ENCODE results near the gene IRF2. TPM values are rescaled to one million over a fixed set of nuclear protein-coding genes. Genes with fewer than 3 reads are reported as not detected.
"Not testable (repeated sequence)": the region's sequence is repeated elsewhere in the genome, so short reads cannot be mapped to it uniquely, and the experiment has no call there.

IRF2 gene
- polyA plus RNA-seq, 10 donors = 15.4 to 19.8 (median 18.5) TPM

DNA sequence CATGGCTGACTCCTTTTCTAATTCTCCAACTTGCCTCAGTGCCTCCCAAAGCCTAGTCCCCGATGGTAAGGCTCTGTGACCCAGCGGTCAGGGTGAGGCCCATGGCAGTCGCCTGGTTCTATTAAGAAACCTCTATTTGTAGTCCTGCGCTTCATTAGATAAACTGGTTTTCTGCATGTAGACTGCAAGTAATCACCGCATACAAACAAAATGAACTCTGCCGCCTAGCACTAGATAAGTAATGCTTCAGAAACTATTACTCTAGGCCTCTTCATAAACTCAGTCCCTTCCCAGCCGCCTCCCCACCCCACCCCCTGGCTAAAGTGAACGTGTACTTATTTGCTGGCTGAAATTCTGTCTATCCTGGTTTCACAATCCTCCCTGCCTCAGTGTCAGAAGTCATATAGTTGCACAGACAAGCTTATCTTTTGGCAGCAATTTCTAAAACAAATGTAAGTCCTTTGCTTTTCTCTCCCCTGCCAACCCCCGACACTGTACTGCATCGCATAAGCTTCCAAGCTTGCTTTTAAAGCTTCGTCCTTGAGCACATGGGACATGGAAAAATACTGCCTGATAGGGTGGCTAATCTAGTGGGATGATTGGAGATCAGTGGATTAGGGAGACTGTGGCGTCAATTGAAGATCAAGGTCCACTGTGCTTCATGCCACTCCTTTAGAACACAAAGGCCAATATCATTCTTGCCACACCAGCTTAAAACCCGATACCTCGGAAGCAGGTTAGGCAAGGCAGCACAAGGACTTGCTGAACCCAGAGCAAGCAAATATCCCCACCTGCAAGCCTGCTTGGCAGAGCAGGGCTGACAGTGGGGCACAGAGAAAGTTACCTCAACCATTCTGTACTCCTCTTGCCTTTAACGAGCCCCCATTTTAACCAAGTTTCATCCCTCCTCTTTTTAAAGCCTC, 125.8 kb downstream of the IRF2 start:
- DNase-seq = peak in 2 of 3 donors; percentile 39 to 64

DNA sequence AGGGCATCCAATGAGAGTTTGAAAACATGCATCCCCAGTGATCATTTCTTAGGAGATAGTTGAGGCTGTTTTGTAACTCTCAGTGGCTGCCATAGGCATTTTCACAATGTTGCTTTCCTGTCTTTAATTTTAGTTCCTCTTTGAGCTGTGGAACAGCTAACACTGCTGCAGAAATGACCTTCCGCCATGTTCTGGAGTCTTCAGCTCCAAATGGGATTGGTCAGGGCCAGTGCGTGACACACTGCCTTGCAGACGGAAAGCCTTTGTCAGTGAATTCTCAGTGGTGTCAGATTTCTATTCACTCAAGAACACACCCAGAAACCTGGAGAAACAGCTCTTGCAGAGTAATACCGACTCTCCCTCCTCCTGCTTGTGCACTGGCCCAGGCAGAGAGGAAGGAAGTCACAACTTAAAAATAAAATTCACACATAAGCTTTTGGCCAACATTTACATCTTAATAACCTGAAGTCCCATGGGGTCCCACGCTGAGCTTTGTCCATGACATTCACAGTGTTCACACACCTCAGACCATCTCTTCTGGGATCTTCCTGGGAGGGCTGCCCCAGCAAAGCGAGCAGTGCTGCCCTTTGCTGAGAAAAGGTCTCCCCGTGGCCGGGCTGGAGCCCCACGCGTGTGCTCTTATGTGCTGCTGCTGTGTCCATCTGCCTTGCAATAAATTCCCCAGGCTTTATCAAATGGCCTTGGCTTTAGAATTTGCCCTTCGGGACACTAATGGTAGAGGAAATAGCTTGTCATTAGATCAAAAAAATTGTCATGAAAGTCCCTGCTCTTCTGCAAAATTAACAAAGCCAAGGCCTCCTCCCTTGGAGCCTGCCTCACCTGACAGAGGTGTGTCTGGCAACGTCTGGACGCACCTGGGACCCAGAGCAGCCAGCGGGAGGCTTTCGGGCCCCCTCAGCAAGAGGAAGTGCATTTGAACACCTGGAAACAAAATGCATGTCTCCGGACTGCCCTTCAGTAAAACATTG, 126.8 kb downstream of the IRF2 start:
- DNase-seq = peak in 2 of 3 donors; percentile 55 to 75

DNA sequence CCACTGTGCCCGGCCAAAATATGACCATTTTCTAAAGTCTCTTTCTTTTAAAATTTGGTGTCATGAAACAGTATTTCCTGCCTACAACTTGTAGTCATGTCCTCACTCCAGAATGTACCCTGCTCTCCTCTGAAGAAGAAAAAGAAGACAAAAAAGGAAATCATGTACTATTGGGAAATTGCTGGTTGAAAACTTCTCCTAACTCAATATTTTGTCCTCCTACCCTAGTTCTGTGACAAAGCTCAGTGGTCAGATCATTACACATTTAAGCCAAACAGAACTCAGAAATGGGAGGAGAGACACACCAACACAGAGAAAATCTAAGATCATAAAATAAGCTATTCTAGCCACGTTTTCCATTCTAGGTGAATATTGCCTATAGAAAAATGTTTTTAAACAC, 127.7 kb downstream of the IRF2 start:
- no peak for DNase-seq

DNA sequence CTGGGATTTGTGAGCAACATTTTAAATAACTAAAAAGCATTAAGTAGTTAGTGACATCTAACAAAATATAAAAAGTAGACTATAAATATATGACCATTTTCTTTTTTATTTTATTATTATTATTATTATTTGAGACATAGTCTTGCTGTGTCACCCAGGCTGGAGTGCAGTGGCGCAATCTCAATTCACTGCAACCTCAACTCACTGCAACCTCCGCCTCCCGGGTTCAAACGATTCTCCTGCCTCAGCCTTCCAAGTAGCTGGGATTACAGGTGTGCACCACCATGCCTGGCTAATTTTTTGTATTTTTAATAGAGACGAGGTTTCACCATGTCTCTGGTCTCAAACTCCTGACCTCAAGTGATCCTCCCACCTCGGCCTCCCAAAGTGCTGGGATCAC, 128.1 kb downstream of the IRF2 start:
- not testable (repeated sequence) for DNase-seq

DNA sequence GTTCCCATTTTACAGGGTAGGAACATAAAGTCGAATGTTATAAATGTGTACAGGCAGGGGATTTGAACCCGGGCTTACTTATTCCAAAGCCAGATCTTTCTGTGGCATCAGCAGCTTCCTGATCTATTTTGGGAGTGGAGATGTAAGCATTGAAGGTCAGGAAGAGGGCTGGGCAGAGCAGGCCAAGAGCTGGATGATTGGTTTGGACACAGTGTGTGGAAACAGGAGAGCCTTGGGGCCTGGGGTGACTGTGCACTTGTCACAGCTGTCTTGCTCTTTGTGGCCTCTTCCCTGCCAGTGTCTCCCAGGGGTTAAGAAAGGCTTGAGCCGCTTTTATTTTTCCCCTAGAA, 128.8 kb downstream of the IRF2 start:
- DNase-seq = peak in 2 of 3 donors; percentile 38 to 49

DNA sequence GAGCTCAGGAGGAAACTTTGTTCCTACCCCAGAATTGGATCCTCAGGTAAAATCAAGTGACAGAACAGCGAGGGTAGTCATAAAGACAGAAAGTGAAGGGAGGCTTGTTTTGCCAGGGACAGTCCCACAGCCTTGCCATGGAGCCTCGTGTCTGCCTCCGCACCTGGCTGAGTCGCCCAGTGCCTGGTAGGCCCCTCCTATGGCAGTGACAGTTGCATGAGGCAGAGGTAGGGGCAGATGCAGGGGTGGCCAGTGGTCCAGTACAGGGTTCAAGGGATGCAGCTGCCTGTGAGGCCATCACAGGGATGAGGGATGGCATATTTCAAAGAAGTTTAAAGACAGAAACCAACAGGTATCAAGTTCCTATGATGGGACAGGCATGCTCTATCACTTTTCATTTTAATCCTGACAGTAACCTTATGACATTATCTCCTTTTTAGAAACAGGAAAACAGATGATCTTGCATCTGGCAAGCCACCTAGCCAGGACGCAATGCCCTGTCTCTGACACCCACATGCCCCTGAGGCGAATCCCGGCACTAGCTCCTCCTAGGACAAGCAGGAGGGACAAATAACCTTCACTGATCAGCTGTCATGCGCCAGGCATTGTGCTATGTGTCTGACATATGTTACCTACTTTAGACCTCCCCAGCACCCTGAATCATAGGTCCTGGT, 129.3 kb downstream of the IRF2 start:
- DNase-seq = no peak

DNA sequence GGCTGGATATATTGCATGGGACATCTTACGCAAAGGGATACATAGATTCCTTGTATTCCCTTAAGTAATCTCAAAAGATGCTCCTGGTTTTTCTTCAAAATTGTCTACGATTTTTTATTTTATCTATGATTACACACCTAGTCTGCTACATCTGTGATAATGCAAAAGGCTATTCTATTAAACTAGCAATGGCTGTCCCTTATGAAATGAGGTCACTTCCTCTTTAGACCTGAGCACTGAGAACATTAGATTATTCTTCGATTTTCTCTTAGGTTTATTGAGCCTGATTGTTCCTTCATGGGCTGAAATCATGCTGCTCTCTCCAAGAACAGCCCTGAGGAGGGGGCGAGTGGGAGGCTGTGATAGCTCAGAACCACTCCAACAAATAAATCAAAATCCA, 129.9 kb downstream of the IRF2 start:
- DNase-seq = no peak

DNA sequence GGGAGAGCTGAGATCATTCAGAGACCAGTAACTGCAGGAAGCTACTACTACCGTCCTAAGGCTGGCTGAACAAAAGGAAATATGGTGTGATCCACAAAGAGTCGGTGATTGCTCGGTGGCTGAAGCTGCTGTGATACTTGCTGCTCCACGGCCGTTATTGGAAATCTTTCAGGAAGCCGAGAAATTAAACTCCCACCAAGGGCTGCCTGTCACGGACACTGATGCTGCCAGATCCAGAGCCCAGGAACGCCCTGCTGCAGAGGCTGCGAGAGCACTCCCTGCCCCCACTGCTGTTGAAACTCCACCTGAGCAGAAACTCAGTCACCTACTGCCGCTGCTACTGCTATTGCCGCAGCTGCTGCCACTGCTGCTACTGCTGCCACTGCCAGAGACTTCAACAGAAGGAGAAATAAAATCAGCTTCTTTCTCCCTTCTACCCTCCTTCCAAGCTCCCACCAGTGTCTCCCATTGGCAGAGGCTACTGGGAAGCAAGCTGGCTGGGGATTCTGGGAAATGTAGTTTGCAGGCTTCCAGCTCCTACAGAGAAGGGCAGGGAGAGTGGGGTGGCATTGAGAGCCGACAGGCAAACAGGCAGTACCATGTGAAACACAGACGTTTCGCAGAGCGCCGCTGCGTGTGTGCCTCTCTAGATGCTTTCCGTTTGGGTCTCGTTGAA, 130.7 kb downstream of the IRF2 start:
- peak; percentile 74 to 94 (median 80) for DNase-seq

DNA sequence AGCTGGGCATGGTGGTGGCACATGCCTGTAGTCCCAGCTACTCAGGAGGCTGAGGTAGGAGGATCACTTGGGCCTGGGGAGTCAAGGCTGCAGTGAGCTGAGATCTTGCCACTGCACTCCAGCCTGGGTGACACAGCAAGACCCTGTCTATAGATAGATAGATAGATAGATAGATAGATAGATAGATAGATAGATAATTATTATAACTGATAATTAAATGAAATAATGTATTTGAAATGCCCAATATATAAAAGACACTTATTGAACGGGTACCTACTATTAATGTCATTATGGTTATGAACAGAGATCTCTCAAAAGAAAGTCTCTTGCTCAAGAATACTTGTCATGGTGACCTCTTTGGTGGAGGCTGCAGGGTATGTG, 131.5 kb downstream of the IRF2 start:
- DNase-seq = not testable (repeated sequence)

DNA sequence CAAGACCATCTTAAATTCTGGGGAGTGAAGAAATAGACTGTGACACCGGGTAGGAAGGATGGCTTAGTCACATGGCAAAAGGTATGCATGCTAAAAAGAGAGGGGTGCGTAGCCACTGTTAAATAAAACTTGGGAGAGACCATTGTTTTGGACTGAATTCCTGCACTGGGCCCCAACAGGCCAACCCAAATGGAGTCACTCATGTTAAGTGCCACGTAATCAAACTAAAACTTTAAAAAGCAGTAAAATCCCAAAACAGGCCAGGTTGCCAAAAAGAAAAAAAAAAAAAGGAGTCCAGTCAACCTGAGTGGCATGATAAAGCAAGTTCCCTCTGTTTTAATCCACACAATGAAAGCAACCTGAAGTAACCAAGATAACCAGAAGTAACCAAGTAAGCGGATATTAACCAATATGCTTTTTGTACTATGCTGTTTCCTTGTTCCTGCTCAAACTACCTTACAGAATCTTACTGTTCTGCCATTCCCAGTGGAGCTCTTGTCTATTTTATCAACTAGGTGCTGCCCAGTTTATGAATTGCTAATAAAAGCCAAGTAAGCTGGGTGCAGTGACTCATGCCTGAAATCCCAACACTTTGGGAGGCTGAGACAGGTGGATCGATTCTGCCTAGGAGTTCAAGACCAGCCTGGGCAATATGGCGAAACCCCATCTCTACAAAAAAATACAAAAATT, 132.0 kb downstream of the IRF2 start:
- no peak for DNase-seq

DNA sequence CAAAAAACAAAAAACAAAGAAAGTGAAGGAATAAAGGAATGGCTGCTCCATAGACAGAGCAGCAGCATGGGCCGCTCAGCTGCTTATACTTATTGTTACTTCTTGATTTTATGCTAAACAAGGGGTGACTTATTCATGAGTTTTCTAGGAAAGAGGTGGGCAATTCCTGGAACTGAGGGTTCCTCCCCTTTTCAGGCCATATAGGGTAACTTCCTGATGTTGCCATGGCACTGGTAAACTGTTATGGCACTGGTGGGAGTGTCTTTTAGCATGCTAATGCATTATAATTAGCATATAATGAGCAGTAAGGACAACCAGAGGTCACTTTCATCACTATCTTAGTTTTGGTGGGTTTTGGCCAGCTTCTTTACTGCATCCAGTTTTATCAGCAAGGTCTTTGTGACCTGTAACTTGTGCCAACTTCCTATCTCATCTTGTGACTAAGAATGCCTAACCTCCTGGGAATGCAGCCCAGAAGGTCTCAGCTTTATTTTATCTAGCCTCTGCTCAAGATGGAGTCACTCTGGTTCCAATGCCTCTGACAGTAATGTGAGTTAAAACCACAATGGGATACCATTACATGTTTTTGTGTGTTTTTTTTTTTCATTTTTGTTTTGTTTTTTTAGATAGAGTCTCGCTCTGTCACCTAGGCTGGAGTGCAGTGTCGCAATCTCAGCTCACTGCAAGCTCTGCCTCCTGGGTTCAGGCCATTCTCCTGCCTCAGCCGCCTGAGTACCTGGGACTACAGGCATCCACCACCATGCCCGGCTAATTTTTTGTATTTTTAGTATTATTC, 134.8 kb downstream of the IRF2 start:
- not testable (repeated sequence) for DNase-seq

DNA sequence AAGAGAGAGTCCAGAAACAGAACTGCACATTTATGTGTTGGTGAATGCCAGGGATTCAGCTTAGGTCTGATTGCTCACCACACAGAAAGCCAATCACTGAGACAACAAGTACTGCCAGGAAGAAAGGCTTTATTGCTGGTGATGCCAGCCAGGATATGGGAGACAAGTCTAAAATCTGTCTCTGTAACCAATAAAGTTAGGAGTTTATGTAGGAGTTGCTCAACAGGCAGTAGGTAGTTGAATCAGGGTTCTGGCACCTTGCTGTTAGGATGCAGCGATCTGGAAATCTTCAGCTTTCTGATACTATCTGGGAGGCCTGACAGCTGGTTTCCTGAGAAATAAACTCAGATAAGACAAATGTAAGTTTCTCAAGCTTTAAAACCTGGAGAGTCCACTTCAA, 136.4 kb downstream of the IRF2 start:
- no peak for DNase-seq

Other genes starting within 250 kb of the IRF2 start
- 10 to 100 TPM; 36.8 to 52.6 (median 41.9) TPM for gene CASP3, start 174.9 kb upstream of the IRF2 start, polyA plus RNA-seq (ENCODE audit: insufficient read length in 10 of 10)
- gene PRIMPOL, start 175.2 kb upstream of the IRF2 start, polyA plus RNA-seq (ENCODE audit: insufficient read length in 10 of 10) = 10 to 100 TPM; 19.7 to 46.4 (median 26.8) TPM